ENCODE results near the gene RAE1. TPM values are rescaled to one million over a fixed set of nuclear protein-coding genes. Genes with fewer than 3 reads are reported as not detected.

RAE1 gene
- total RNA-seq, 1 donor from 2014 or later = 14.6 TPM

DNA sequence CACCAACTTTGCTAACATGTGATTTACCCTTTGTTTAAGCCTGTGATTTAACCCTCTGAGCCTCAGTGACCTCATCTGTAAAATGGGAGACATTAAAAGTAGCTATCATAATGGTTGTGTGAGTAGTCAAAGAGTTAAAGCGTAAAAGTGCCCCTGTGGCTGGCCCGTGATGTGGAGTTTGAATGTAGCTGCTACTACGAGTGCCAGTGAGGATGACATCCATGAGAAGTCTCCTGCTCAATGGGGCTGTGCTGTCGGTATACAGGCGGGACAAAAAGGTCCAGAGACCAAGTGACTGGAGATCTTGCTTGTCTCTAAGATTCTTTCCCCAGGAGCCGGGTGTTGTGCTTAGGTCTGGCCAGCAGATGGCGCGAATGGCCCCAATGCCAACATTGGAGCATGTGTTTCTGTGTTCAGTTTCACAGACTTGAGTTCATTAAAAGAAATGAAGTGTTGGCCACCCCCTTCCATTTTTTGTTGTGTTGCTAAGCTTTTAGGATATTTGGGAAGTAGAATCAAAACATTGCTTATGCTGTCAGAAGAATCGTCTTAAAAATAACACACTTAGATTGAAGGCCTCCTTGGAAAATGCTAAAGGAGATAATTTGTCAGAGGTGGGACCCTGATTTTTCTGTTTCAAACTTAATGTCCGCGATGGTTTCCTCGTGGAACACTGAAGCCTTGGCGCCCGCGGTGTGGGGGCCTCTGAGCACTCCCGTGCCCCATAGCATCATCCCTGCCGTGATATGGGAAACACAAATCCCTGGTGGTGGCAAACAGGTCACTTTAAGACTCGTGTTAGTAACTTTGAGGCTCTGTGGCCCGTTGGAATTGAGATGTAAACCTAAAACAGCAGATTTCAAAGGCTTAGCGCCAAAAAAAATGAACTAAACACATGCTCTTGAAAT, 30.8 kb downstream of the RAE1 start:
- DNase-seq (ENCODE audit: missing footprints) = peak; percentile 87
- peak; percentile 57 for ATAC-seq
- intact Hi-C loops (cut with DNase I) = loop anchor here (1.0 kb wide), 1 partner anchor 113 kb away; no protein-coding TSS in a partner anchor

DNA sequence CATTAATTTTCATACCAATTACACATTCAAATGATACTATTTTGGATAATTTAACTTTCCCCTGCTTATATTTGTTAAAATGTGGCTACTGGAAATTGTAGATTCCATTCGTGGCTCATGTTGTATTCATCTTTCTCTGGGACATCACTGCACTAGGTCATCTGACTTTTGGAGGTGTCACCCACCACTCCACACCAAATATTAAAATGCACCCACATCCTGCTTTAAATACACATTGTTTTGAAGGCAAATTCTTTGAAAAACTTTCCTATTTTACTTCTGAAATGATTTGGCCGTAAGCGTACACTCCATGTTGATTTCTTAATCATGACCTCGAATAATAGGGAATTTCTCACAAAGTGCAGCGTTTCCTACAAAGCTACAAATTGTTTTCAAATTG, 31.5 kb downstream of the RAE1 start:
- intact Hi-C loops (cut with DNase I) = loop anchor here (1.0 kb wide), 1 partner anchor 113 kb away; no protein-coding TSS in a partner anchor
- DNase-seq (ENCODE audit: missing footprints) = no peak
- ATAC-seq = no peak

DNA sequence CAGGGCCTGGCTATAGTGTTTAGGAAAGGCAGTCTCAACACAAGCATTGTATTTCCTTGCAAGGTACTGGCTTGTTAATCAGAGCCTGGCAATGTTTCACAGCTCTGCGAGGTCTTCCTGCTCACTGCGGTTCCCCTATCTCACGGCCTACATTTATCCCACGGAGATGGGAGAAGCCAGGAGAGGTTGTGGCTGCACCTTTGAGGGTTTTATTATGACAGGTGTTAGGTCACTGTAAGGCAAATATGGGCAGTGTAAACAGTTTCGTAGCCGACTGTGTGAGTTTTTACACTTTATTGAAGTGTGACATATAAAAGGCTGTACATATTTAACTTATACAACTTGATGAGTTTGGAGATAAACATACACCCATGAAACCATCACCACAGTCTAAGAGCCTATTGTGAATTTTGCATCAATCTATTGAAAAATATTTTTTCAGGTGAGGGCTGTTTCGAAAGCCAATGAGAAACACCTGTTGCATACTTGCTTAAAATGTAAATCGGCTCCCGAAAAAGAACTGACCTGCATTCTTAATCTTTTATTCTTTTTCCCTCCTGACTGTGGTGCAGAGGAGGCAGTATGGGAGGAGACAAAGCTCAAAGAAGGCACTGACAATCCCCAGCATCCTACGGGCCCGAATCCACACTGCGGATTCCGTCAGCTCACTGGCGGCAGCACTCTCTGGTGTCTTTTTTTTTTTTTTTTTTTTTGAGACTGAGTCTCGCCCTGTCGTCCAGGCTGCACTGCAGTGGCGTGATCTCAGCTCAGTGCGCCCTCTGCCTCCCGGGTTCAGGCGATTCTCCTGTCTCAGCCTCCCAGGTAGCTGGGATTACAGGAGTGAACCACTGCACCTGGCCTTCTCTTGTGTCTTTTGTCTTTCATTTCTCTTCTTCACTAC, 32.6 kb downstream of the RAE1 start:
- DNase-seq (ENCODE audit: missing footprints) (no peak), ATAC-seq (no peak)
- intact Hi-C loops (cut with DNase I) = no loop called here

- peak; percentile 43 for DNase-seq (ENCODE audit: missing footprints)
- intact Hi-C loops (cut with DNase I) = no loop called here
- ATAC-seq = no peak
Observed at GRCh38 chr20:57384486-57384885, 33.4 kb downstream of the RAE1 start.

DNA sequence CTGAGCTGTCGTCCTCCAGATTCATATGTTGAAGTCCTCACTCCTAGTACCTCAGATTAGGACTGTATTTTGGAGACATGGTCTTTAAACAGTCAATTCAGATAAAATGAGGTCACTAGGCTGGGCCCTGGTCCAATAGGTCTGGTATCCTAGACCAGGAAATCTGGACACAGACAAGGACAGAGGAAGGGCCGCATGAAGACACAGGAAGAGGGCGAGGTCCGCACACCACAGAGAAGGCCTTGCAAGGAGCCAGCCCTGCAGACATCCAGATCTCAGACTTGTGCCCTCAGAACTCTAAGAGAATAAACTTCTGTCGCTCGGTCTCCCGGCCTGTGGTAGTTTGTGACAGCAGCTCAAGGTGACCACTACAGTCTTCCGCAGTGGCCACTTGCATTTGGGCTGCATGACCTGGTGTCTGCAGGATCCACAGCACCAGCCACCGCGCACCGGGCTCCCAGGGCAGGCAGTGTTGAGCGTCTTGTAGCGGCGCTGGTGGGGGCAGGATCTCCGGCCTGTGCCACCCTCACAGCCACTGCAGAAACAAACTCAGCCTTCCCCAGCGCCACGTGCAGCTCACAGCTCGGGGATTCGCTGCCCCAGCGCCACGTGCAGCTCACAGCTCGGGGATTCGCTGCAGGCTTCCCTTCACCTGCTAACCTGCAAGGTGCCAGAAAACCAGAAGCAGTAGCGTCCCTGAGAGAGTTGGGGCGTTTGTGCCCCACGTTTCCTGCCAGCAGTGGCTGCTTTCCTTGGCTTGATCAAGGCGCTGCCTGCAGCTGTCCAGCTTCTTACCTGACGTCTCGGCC, 34.1 kb downstream of the RAE1 start:
- ATAC-seq = no peak
- intact Hi-C loops (cut with DNase I) = no loop called here
- peak; percentile 76 for DNase-seq (ENCODE audit: missing footprints)

GRCh38 chr20:57385940-57386339, 34.9 kb downstream of the RAE1 start:
- ATAC-seq (no peak), DNase-seq (ENCODE audit: missing footprints) (no peak)
- intact Hi-C loops (cut with DNase I) = no loop called here

- intact Hi-C loops (cut with DNase I) = no loop called here
- DNase-seq (ENCODE audit: missing footprints) (peak; percentile 25), ATAC-seq (no peak)
Observed at GRCh38 chr20:57386762-57387161, 35.7 kb downstream of the RAE1 start.

- intact Hi-C loops (cut with DNase I) = no loop called here
- peak; percentile 45 for DNase-seq (ENCODE audit: missing footprints)
- ATAC-seq = no peak
Observed at GRCh38 chr20:57387463-57387862, 36.4 kb downstream of the RAE1 start.

- intact Hi-C loops (cut with DNase I) = no loop called here
- ATAC-seq (no peak), DNase-seq (ENCODE audit: missing footprints) (no peak)
Observed at GRCh38 chr20:57387945-57388371, 36.9 kb downstream of the RAE1 start.

- intact Hi-C loops (cut with DNase I) = no loop called here
- ATAC-seq (peak; percentile 87), DNase-seq (ENCODE audit: missing footprints) (peak; percentile 92)
Observed at GRCh38 chr20:57388953-57389694, 38.1 kb downstream of the RAE1 start.

DNA sequence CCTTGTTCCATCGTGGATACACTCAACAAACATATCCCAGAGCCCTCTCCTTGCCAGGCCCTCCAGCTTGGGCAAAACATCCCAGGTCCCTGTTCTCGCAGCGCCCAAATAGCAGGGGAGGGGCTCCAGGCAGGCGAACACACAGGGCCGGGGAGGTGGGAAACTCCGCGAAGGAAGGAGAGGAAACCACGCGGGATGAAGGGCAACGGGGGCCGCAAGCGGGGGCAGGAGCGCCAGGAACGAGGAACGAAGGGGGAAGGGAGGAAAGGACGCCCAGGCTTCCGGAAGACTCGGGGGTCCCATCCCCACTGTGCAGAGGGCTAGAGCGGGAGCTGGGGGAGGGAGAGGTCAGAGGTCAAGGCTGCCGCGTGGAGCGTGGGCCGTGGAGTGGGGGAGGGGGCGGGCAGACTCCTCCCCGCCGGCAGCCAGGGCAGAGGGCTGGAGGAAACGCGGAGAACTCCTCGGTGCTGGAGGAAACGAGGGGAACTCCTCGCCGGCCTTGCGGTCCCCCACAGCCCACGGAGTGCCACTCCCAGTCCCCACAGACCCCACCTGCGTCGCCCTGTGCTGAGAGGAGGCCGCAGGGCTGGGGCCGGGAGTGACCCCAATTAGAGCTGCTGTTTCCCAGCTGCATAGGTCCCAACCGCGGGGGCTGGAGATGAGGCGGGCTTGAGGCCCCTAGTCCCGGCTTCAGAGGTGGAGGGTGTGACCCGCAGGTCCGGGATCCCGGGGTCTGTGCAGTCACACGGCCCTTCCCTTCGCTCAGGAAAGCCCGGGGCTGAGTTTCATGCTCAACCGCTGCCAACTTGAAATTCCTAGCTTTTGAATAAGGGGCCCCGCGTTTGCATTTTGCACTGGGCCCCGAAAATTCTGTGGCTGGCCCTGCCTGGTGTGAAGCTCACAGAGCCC, 38.9 kb downstream of the RAE1 start:
- intact Hi-C loops (cut with DNase I) = no loop called here
- peak; percentile 69 for DNase-seq (ENCODE audit: missing footprints)
- no peak for ATAC-seq

DNA sequence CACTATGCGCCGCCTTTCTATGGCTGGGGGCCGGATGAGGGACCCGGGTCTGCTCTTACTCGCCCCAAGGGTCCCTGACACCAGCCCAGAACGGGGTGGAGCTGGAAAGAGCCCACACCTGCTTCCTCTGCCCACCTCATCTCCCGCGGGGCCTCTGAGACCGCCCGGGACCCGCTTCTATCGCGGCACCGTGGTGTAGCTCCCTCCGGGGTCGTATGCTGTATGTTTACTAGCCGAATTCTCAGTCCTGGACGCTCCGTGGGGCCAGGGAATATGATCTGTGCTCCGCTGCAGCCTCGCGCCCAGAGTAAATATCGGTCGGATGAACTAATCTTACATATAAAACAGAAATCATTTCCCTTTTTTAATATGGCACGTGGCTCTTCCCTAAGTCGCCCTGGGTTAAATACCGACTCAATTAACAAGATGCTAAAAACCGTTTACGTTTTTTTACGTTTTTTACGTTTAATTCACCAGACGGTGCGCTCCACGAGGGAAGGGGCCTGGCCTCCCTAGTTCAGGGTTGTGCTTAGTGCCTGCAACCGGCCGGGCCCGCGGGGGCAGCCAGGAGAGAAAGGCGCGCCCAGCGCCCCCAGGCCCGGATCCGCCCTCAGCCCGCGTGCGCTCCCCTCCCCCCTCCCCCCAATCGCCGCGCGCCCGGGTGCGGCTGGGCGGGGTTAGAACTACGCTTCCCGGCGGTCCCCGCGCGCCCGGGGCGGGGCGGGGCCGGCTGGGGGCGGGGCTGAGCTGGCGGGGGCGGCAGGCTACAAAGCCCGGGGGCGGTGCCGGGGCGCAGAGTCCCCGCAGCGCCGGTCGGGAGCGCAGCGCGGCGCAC, 39.8 kb downstream of the RAE1 start, which contains the start of gene RBM38:
RBM38 (plus strand) TSS at position 793 of the 835 bp plus-strand sequence. CDS start 186 bp downstream, outside the sequence.
- ATAC-seq = peak; percentile 72
- intact Hi-C loops (cut with DNase I) = no loop called here
- DNase-seq (ENCODE audit: missing footprints) = peak; percentile 86

GRCh38 chr20:57391439-57392301, 40.6 kb downstream of the RAE1 start:
- ATAC-seq (no peak), DNase-seq (ENCODE audit: missing footprints) (peak; percentile 78)
- intact Hi-C loops (cut with DNase I) = no loop called here

DNA sequence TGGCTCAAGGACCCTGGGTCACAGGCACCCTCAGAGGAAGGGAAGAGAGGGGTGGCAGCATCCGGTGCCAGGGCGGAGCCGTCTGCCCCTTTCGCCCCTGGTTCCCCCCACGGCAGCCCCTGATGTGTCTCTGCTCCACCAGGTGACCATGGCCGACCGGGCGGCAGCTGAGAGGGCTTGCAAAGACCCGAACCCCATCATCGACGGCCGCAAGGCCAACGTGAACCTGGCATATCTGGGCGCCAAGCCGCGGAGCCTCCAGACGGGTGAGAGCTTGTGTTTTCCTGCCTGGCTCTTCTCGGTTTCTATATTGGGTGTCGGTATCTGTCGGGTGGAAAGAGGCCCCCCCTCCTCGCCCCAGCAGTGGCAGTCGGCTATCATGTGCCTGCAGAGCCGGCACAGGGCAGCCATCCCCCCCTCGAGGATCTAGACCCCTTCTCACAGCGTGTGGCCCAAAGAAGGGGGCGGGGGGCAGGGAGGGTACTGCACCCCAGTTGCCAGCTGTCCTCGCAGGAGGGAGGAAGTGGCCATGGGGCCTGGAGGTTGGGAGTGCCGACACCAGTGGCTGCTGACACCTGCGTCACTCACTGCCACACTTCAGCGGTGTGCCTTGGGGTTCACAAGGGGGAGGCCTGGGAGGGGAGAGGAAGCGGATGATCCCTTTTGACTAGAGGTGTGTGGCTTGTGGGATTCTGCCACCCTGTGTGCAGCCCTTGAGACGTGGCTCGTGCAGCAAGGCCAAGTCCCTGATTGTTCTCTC, 41.6 kb downstream of the RAE1 start:
- DNase-seq (ENCODE audit: missing footprints) (peak; percentile 83), ATAC-seq (peak; percentile 34)
- intact Hi-C loops (cut with DNase I) = no loop called here
